ENCODE data around the gene PERCC1. TPM values are rescaled to one million over a fixed set of nuclear protein-coding genes. Genes with fewer than 3 reads are reported as not detected.

Gene PERCC1
- polyA plus RNA-seq, 1 donor, result 0.43 TPM

DNA sequence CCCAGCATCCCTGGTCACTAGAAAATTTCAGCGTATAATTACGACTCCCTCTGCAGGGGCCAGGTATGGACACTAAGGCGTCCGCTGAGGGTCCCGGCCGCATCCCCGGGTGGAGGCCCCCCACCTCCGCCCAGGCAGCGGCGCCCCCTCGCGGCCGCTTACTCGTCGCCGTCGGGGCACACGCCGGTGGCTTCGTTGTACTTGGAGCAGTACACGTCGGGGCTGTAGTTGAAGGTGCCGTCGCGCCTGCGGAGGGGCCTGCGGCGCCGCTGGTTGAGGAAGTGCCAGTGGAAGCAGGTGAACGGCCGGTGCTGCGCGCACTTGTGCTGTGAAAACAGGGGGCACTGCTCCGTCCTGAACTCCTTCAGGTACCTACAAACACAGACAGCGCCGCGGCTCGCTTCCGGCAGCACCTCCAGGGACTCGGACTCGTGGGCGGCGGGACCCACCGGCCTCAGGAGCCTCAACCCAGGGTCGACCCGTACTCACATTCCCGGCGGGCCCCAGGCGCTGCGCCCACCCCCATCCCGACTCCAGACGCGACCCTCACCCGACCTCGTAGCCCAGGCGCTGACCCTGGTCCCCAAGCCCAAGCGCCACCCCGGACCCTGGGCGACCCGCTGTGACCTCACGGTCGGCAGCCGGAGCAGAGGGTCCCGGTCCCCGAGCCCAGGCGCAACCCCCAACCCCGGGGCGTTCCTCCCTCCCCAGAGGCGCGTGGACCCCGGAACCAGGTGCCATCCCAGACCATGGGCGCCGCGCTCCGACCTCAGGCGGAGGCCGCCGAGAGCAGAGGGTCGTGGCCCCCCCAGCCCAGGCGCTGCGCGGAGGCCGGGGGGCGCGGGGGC is 17.0 kb upstream of the PERCC1 start:
- no peak for DNase-seq

DNA sequence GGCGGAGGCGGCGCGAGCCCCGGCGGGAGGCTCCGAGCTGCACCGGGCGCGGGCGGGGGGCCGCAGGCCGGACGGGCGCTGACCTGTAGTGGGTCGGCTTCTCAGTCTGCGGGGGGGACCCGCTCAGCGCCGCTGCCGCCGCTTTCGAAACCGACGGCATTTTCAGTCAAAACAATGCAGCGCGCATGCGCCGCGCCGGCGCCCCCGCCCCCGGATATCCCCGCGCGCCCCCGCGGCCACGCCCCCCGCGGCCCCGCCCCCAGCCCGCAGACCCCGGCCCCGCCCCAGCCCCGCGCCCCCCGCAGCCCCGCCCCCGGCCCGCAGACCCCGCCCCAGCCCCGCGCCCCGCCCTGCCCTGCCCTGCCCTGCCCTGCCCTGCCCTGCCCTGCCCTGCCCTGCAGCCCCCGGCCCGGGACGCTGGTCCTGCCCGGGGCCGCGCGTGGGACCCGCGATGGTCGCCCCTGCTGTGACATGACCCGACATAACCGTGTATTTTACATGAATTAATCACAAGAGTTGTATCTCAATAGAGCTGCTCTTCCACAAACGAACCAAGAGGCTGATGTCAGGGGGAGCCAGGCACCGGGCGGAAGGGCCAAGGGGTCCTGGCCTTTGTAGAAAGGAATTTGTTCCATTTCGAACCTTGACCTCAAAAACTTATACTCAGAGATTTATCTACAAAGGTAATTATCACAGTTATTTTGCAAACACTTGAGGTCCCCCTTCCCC is 16.2 kb upstream of the PERCC1 start, which contains the start of gene UNKL:
TSS of gene UNKL (minus strand) at position 173 of the 729 bp plus-strand sequence. CDS start at position 160, 13 bp downstream.
- peak; percentile 74 for DNase-seq

DNA sequence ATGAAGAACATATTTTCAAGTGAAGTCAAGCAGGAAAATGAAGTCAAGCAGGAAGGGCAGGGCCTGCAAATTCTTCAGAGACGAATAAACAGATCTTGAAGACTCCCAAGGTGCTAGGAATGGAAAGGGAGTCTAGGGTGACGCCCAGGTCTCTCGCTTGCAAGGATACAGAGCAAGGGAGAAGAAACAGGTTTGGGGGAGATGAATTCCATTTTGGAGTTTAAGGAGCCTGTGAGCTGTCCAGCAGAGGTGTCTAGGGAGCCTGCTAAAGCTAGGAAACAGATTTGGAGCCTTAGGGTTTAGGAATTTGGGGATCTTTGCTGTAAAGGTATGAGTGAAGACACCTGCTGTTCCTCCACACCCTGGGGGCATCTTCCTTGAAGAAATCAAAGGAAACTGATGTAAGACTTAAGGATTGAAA is 14.3 kb upstream of the PERCC1 start:
- DNase-seq, result no peak

DNA sequence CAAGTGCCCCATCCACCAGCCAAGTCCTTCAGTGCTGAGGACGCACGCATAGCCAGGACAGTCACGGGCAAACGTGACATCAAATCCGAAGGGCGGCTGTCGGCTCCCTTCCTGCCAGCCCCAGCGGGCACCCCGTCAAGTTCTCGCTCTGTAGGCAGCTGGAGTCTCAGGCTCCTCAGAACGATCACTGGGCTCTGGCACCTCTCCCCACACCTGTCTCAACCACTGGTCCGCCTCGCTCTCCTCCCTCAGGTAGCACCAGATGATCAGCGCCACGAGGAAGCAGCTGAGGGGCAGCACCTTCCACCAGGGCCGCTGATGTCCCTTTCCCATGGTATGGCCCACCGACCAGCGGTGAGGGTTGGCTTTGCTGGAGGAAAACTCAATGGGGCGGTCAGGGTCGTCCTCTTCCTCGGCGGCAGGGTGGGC is 10.8 kb upstream of the PERCC1 start:
- DNase-seq, result no peak

DNA sequence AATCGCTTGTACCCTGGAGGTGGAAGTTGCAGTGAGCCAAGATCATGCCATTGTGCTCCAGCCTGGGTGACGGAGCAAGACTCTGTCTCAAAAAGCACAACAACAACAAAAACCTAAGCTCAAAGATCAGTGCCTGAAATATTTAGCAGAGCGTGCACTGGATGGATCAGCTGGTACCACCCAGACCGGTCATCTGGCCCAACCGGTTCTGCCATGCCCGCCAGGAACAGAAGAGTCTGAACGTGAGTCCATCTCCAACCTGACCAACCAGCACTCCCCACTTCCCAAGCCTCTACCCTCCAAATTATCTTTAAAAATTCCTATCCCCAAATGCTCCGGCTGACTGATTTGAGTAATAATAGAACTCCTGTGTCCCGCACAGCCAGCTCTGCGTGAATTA is 8.8 kb upstream of the PERCC1 start:
- DNase-seq, result no peak

DNA sequence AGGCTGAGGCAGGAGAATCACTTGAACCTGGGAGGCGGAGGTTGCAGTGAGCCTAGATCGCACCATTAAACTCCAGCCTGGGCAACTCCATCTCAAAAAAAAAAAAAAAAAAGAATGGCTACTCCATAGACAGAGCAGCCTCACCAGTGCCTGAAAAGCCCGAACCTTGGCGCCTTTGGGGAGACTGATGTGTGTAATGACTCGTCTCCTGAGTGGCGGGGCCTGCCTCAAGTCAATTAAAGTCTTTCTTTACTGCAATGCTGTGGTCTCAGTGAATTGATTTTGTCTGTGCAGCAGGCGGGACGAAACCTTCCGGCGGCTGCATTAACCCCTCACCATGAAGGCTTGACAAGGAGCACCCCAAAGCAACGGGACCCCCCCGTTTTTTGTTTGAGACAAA is 6.8 kb upstream of the PERCC1 start:
- no peak for DNase-seq

DNA sequence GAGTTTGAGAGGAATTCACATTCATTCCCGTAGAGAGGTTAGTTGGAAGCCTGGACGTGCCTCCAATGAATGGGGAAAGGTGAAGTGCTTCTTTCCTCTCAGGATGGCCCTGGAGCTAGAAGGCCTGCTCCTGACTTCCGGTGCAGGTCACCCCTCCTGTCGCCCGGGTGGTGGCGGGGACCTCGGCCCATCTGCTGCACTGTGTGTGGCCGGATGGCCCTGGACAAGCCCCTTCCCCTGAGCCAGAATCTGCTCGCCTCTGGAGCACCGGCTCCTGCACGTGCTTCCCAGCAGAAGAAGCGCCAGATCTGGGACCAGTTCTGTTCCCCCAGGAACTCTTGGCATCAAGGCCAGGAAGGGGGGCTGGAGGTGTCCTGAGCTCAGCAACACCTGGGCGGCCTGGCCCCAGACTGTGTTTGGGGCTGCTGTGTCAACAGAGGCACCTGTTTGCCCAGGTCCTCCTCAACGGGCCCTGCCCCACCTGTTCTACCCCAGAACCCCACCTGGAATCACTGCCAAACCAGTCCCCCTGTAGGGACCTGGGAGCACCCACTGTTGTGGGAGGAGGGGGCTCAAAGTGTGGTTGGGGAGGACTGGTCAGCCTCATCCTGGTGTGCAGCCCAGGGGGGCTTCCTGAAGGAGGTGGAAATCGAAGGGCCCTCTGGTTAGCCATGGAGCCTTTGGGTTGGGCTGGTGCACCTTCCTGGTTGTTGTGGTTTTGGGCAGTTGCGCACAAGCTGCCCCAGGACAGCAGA is 5.1 kb upstream of the PERCC1 start:
- DNase-seq, result no peak

DNA sequence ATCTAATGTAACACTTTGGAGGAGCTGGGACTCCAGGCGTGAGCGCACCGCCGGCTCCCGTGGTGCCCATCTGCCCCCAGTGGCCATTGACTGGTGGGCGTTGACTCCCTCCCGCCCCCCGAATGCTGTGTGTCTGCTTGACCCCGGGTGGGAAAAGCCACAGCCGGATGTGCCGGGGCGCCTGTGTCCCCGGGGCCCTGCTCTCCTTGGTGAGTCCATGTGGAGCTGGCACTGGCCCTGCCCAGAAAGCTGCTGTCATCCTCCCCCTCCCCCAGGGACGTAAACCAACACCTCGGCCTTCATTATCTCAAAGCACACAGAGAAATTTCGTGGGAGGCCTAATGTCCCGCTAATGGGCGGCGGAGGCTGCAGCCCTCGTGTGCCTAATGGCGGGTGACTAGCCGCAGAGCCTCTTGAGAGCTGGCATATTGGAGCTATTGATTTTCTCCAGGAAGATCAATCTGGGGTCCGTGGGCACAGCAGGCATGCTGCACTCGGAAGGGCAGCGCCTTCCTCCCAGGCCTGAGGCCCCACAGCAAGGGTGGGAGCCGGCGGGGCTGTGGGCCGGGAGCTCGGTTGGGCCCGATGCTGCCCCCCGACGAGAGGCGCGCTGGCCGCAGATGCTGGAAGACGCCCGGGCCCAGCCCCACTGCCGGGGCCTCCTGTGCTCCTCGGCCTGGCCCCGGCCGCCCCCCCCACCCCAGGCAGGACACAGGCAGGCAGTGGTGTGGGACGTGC is 4.0 kb upstream of the PERCC1 start:
- DNase-seq, result no peak

DNA sequence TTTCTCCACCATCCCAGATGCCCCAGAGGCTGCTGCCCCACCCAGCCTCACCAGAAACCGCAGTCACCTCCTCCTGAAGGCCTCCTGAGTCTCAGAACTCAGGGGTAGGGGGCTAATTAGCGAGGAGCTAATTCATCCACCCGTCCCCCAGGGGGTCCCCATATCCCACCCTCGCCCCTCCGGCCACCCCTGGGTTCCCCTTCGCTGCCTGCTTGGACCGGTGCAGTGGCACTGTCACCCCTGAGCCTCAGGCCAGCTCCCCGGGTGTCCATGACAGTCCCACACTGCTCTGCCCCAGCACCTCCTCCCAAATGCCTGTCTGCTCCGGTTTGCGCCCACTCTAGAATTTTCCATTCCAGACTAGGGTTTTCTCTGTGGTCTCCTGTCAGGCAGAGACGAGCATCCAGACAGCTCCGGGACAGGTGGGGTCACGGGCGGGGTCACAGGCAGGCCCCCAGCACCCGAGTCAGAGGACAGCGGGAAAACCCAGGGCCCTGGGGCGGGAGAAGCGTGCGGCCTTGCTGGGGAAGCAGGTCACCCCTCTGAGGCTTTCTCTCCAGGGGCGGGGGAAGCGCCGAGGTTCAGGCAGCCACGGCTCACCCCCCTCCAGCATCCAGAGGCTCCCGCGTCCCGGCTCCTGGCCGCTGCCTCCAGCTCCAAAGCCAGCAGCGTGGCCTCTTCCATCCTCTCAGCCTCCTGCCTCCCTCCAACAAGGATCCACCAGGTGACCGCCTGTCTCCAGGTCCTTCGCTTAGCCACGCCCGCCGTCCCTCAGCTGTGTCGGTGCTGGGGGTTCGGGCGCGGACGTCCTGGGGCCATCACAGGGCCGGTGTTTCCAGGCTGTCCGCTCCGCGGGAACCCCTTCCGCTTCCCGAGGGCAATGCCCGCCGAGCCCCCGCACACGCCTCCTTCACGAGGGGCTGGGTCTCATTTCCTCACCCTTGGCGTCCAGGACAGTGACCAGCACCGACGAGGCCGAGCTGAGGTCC is 3.1 kb upstream of the PERCC1 start:
- DNase-seq, result no peak

DNA sequence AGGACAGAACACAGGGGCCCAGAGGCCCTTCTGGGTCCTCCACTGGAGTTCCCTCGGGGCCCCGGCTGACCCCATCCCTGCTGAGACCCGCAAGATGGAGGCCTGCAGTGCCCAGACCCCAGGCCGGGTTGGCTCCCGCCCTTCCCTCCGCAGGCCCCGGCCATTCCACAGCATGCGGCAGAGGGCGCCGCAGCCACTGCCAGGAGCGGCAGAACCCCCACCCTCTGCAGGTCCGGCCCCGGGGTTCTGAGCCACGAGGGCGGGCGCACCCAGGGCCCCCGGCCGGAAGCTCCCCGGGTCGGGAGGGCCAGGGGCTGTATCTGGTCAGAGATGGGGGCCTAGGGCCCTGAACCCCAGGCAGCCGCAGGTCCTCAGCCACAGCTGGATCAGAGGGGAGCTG is 2.4 kb upstream of the PERCC1 start:
- no peak for DNase-seq

DNA sequence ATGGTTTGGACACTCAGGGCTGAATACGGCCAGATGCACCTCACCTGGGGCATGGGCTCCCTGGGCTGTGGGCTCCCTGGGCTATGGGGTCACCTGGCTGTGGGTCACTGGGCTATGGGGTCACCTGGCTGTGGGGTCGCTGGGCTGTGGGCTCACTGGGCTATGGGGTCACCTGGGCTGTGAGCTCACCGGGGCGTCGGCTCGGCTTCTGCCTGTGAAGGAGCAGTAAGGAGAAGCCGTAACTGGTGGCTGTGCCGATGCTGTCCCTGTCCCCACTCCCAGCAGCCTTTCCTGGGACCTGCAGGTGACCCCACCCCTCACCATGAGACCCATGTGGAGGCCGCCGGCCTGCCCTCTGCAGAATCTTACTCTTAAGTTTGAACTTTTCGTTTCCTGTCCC is 1.9 kb upstream of the PERCC1 start:
- no peak for DNase-seq

DNA sequence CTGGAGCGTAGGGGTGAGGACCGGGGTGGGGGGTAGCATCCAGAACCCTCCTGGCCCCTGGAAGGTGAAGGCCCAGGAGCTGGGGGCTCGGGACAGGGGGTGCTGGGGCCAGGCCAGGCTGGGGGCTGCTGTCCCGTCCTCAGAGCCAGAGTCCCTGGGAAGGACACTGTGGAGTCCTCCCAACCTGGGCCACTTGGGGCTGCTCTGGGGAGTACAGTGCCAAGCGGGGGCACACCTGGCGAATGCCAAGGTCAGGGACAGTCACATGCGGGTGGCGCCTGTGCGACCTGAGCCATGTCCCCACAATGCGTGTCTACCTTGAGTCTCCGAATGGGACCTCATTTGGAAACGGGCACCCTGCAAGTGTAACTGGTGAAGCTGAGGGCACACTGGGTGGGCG is 1.2 kb upstream of the PERCC1 start:
- DNase-seq, result no peak

DNA sequence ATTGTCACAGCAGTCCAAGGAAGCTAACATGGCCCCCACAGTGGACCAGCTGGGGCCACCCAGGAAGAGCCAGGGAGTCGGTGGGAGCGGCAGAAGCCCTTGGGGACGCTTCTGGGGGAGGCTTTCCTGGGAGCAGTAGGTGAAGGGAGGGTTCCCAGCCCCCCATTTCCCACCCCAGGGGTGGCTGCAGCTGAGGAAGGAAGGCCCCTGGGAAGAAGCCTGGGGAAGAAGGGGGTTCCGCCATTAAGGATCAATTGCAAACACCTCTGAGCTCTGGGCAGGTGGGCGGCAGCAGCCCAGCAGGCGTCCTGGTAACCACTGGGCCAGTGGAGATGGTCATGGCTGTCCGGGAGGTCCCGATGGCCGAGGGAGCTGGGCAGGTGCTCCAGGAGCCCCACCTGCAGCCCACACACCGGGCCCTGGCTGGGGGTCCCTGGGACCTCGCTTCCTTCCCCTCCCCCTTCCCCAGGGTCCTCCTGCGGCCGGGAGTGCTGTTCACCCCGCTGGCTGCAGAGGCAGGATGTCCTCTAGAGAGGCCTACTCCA is 592 bp upstream of the PERCC1 start:
- no peak for DNase-seq

DNA sequence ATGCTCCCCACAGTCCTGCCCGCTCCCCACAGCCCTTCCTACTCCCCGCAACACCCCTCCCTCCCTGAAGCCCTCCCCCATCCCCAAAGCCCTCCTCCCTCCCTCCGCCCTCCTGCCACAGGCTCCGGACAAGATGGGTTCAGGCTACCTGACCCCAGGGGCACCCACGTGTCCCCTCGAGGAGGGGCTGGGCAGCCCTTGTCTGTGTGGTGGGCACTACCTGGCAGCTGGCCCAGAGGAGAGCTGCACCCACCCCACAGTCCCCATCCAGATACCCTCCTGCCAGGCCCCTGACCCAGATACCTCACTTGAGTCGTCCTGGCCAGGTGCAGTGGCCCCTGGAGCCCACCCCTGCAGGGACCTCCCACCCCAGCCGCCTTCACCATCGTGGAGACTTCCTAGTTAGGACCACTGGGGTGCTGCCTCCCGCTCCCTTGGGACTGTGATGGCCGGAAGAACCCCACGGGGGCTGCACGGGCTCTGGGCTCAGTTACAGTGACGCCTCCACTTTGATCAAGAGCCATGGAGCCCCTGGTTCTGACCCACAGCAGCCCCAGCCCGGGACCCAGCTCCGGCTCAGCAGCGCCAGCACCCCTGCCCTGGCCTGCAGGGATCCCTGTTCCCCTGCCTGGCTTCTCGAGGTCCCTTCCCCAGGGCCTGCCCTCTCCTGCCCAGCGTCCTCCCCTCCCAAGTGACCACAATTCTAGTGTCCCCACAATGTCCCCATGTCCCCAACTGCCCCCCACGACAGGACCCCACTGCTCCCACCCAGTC is 806 bp downstream of the PERCC1 start:
- no peak for DNase-seq

DNA sequence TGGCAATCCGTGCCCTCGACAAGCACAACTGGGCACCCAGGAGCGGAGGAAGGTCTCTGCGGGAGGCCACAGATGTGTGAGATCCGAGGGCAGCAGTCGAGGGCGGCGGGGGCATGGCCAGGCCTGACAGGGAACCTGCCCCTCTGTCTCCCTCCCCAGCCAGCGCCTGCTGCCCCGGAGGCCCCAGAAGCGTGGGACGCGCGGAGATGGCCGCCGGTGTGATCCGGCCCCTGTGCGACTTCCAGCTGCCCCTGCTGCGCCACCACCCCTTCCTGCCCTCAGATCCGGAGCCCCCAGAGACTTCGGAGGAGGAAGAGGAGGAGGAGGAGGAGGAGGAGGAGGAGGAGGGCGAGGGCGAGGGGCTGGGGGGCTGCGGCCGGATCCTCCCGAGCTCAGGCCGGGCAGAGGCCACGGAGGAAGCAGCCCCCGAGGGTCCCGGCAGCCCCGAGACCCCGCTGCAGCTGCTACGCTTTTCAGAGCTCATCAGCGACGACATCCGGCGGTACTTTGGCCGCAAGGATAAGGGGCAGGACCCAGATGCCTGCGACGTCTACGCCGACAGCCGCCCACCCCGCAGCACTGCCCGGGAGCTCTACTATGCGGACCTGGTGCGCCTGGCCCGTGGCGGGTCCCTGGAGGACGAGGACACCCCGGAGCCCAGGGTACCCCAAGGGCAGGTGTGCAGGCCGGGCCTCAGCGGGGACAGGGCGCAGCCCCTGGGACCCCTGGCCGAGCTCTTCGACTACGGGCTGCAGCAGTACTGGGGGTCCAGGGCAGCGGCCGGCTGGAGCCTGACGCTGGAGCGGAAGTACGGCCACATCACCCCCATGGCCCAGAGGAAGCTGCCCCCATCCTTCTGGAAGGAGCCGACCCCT is 1.7 kb downstream of the PERCC1 start:
- DNase-seq, result no peak

DNA sequence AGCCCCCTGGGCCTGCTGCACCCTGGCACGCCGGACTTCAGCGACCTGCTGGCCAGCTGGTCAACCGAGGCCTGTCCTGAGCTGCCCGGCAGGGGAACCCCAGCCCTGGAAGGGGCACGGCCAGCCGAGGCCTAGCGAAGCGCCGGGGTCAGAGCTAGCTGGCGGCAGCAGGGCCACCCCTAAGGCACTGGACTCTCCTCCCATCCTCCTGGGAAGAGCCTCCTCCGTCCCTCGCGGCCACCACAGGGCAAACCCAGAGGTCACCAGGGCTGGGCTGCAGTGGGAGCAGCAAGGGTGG is 2.3 kb downstream of the PERCC1 start:
- DNase-seq, result no peak

DNA sequence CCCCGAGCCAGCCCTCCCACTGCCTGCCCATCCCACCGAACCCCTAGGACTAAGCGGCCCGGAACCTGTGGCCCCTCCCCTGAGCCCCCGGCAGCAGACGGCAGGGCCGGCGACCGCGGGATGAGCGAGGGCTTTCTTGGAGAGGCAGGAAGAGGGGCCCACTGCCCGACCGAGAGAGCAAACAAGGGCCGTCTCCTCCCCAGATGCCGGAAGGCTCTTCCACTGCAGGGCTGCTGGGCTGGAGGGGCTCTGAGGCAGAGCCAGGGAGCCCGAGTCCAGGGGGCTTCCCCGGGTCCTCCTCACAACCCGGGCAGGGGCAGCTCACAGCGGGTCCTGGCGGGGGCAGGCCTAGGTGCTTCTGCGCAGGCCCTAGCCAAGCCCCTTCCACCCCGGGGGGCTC is 2.9 kb downstream of the PERCC1 start:
- no peak for DNase-seq

DNA sequence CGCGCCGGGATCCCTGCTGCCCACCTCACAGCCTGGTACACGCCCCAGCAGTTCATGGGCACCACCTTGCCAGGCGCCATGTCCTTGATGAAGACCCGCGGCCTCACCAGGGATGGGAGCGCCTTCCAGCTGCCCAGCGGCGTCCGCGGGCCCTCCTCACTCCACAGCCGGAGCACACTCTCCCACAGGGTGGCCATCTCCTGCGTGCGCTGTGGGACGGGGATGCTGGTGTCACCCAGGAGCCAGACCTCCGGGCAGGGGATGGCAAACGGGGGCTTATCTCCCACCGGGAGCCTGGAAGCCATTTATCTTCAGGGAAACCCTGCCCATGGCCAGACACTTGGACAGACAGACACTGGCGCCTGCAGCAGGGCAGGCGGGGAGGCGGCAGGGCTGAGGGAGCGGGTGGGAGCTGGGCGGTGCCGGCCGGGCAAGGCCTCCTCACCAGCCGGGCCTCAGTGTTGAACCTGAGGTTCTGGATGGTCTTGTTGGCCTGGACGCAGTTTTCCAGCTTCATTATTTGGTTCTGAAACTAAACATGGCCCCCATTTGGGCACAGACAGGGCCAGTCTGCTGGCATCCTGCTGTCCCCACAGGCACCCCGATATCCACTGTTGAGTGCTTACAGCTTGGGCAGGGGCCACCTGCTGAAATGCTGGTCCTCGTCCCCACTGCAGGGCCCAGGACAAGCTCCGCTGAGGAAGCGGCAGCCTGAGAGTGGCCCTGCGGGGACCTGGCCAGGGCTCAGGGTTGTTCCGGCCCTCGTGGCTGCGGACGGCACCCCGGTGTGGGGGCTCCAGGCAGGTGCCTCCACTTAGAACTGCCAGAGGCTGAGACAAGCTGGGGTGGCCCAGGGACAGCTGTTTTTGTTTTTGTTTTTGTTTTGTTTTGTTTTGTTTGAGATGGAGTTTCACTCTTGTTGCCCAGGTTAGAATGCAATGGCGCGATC is 4.0 kb downstream of the PERCC1 start:
- no peak for DNase-seq
